Neutrophil (primary cell): ENCODE data around the gene SND1.

Source experiments
- H3K27ac ChIP-seq: fragments of 200-600 bp; sonication (generic); 2 replicates; pipeline ENCODE4 v1.5.1; 2016; ENCODE audit warnings: mild to moderate bottlenecking, moderate library complexity
- H3K27me3 ChIP-seq: fragments of 200-600 bp; sonication (generic); 2 replicates; pipeline ENCODE4 v1.6.0; 2016; ENCODE audit warnings: mild to moderate bottlenecking
- H3K36me3 ChIP-seq: fragments of 200-600 bp; sonication (generic); 2 replicates; pipeline ENCODE4 v1.5.1; 2017
- H3K4me1 ChIP-seq, 2 experiments: fragments of 200-600 bp in 1 of 2; sonication (generic) in 1 of 2; 1 replicate in 1 of 2; 2 replicates in 1 of 2; pipeline versions ENCODE4 v1.5.1 to v1.6.1; 2013 to 2016; ENCODE audit warnings: low read depth in 1 of 2, low read length in 1 of 2, mild to moderate bottlenecking in 1 of 2, moderate library complexity in 1 of 2; ENCODE audit not compliant: control insufficient read depth in 1 of 2, insufficient read depth in 1 of 2
- H3K4me3 ChIP-seq, 2 experiments: fragments of 200-600 bp in 1 of 2; sonication (generic) in 1 of 2; 1 replicate in 1 of 2; 2 replicates in 1 of 2; pipeline ENCODE4 v1.5.1; 2013 to 2016; ENCODE audit warnings: low read depth in 1 of 2, low read length in 1 of 2, mild to moderate bottlenecking in 1 of 2, moderate library complexity in 1 of 2
- H3K9me3 ChIP-seq: fragments of 200-600 bp; sonication (generic); 2 replicates; pipeline ENCODE4 v1.5.1; 2016
- CTCF ChIP-seq: fragments of 200-600 bp; sonication (generic); IDR thresholded peaks from 2 replicates; pipeline ENCODE4 v1.5.1; 2016; ENCODE audit warnings: antibody characterized with exemption

SND1 gene

DNA sequence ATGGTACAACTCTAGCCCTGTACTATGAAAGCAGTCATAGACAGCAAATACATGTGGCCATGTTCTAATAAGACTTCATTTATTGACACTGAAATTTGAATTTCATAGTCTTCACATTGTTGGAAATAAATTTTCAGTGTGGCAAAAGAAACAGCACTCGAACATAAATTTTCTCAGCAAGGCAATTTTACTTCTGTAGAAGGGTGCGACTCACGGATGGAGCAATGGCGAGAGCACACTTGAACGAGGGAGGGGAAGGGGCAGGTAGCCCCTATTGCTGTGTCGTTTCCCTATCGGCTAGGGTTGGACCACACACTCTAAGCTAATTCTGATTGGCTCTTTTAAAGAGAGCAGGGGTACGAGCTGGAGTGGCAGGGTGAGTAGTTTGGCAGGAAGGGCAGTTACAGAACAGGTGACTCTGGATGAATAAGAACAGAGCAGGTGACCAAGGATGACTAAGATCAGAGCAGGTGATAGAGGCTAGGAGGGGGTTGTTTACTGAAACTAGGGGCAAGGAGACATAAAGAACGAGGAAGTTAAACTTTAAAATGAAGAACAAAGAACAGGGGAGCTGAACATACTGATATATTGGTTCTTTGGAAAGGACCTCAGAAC lies 327.2 kb downstream of the SND1 start:
- TF ChIP-seq CTCF: no peak

GRCh38 chr7:127979728-127980126 lies 327.7 kb downstream of the SND1 start:
- Histone ChIP-seq H3K4me3 (no peak overlapping the region), H3K9me3 (no peaks in the 10 kb centered on the region), H3K27ac (no peak overlapping the region), H3K4me1 (no peaks in the 10 kb centered on the region), H3K27me3 (no peaks in the 10 kb centered on the region), H3K36me3 (peaks cover 18% of the 10 kb centered on the region)
- TF ChIP-seq CTCF: no peak

More for the DNA sequence above, 327.2 kb downstream of the SND1 start:
- Histone ChIP-seq H3K27me3 (no peaks in the 10 kb centered on the region), H3K27ac (no peak overlapping the region), H3K36me3 (peaks cover 18% of the 10 kb centered on the region), H3K9me3 (no peaks in the 10 kb centered on the region), H3K4me3 (no peak overlapping the region), H3K4me1 (no peaks in the 10 kb centered on the region)

GRCh38 chr7:127980901-127981300 lies 328.9 kb downstream of the SND1 start:
- Histone ChIP-seq H3K36me3 (peaks cover 27% of the 10 kb centered on the region), H3K4me3 (no peak overlapping the region), H3K9me3 (no peaks in the 10 kb centered on the region), H3K27me3 (no peaks in the 10 kb centered on the region), H3K4me1 (no peaks in the 10 kb centered on the region), H3K27ac (no peak overlapping the region)
- no peak for TF ChIP-seq CTCF

DNA sequence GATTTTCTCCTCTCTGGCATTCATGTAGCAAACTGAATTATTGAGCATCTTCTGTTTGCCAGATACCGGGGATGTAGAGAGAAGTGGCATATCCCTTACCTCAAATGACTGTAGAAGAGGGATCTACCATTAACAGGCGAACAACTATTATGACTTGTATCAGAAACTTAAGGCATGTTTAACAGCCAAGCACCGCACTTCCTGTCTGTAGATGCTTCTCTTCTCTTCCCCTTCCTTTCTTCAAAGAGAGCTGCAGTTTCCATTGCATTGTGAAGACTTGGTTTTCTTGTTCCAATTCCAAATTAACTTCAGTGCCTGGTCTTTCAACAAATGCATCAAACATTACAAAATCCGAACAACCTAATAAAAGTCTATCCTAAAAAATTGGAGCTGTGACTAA lies 330.0 kb downstream of the SND1 start:
- TF ChIP-seq CTCF: no peak
- Histone ChIP-seq H3K27ac (no peak overlapping the region), H3K4me3 (no peak overlapping the region), H3K4me1 (no peaks in the 10 kb centered on the region), H3K36me3 (peaks cover 19% of the 10 kb centered on the region), H3K27me3 (no peaks in the 10 kb centered on the region), H3K9me3 (no peaks in the 10 kb centered on the region)

DNA sequence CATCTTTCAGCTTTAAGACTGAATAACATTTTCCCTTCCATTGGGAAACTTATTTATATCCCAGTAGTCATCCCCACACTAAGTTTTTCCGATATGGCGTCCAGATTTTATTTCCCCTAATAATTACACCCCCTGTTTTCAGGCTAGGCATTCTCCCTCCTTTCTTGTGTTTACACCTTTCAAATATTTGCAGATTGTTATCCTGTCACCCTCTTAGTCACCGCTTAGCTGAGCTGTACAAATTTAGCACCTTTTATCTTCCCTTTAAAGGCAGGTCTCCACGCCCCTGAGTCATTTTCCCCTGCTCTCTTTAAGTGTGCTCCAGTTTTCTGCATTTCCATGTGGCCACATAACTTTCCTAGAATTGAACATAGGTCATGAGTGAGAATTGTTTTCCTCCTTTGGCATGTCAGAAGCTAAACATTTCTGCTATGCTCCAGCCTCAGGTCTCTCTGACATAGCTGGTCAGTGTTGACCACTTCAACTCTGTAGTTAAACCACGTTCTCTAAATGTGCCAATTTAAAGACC lies 331.9 kb downstream of the SND1 start:
- H3K27ac ChIP-seq: no peak overlapping the region
- no peak for TF ChIP-seq CTCF
- H3K9me3 ChIP-seq: no peaks in the 10 kb centered on the region
- H3K4me1 ChIP-seq: no peaks in the 10 kb centered on the region
- H3K36me3 ChIP-seq: peaks cover 19% of the 10 kb centered on the region
- no peaks in the 10 kb centered on the region for H3K27me3 ChIP-seq
- no peak overlapping the region for H3K4me3 ChIP-seq
